Measurements from ENCODE around the gene TCF7L2. TPM values are rescaled to one million over a fixed set of nuclear protein-coding genes. Genes with fewer than 3 reads are reported as not detected.

The TCF7L2 gene
- total RNA-seq, 2 donors from 2014 or later: 3.2 to 6.1 TPM

DNA sequence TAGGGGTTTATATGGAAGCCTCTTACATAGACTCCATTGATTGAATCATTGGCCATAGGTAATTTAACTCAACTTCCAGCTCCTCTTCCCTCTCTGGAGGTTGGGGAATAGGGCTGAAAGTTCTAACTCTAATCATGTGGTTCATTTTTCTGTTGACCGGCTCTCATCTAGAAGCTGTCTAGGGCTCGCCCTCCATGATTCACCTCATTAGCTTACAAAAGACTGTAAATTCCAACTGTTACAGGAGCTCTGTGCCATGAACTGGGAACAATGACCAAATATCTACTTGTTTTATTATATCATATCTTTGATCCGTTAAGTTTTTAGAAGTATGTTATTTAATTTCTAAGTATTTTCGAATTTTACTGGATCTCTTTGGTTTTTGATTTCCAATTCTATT lies 263.0 kb downstream of the TCF7L2 start:
- Mint-ChIP-seq H3K4me1 (ENCODE audit: low read depth) (no peaks in the 10 kb centered on the region), H3K36me3 (ENCODE audit: insufficient read depth in 2 of 2) (peaks cover 0 to 5% of the 10 kb centered on the region in 2 donors)
- no peak for ATAC-seq (replicated peaks in 1 of 2)

DNA sequence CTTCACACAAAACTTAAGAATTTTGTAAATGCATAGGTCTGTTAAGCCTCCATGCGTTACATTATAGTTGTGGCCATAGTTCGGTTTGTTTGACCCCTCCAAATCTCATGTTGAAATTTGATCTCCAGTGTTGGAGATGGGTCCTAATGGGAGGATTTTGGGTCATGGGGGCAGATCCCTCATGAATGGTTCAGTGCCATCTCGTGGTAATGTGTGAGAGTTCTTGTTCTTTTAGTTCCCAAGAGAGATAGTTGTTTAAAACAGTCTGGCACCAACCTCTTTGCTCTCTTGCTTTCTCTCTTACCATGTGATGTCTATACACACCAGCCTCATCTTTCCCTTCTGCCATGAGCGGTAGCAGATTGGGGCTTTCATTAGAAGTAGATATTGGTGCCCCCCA lies 264.3 kb downstream of the TCF7L2 start:
- H3K4me3 Mint-ChIP-seq: no peak overlapping the region
- ATAC-seq (replicated peaks in 1 of 2): no peak

More for the DNA sequence above, 263.0 kb downstream of the TCF7L2 start:
- Mint-ChIP-seq H3K9me3 (peaks cover 3 to 6% of the 10 kb centered on the region in 2 donors), H3K27ac (no peak overlapping the region), H3K27me3 (ENCODE audit: low read depth) (no peaks in the 10 kb centered on the region), H3K4me3 (no peak overlapping the region)
- DNase-seq: no peak

DNA sequence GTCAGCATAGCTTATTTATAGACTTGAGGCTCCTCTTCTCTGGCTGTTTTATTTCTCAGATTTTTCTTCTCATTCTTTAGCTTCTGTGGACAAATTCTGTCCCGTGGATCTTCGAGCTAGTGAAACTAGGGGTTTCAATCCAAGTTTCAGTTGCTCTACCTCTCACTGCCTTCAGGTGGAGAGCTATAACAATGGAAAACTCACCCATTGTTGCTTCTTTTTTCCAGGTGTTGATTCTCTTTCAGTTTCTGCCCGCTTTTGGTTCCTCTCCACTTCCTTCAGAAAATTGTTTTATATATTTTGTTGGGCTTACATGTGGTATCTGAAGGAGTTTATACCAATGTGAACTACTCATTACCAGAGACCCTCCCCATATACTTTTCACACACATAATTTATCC lies 266.1 kb downstream of the TCF7L2 start:
- H3K36me3 Mint-ChIP-seq (ENCODE audit: insufficient read depth in 2 of 2): no peaks in the 10 kb centered on the region
- no peaks in the 10 kb centered on the region for H3K4me1 Mint-ChIP-seq (ENCODE audit: low read depth)
- no peaks in the 10 kb centered on the region for H3K9me3 Mint-ChIP-seq
- H3K27ac Mint-ChIP-seq: no peak overlapping the region
- ATAC-seq (replicated peaks in 1 of 2): no peak
- no peak overlapping the region for H3K4me3 Mint-ChIP-seq
- H3K27me3 Mint-ChIP-seq (ENCODE audit: low read depth): peaks cover 9% of the 10 kb centered on the region
- DNase-seq: no peak

More for the DNA sequence above, 264.3 kb downstream of the TCF7L2 start:
- Mint-ChIP-seq H3K27ac (no peak overlapping the region), H3K9me3 (no peaks in the 10 kb centered on the region), H3K4me1 (ENCODE audit: low read depth) (no peaks in the 10 kb centered on the region), H3K36me3 (ENCODE audit: insufficient read depth in 2 of 2) (no peaks in the 10 kb centered on the region), H3K27me3 (ENCODE audit: low read depth) (peaks cover 9% of the 10 kb centered on the region)
- DNase-seq: no peak
